ENCODE data around the gene BCL7C. TPM values are rescaled to one million over a fixed set of nuclear protein-coding genes. Genes with fewer than 3 reads are reported as not detected.
A peak's percentile ranks its signal among the peaks of the same experiment; 100 is the strongest.
"Not testable (repeated sequence)": the region's sequence is repeated elsewhere in the genome, so short reads cannot be mapped to it uniquely, and the experiment has no call there.

The BCL7C gene
- total RNA-seq, 1 donor from 2014 or later: 35.0 TPM

- Mint-ChIP-seq H3K4me3 (peak overlapping the region; percentile 89), H3K4me1 (ENCODE audit: unreplicated experiment) (peaks cover 29% of the 10 kb centered on the region), H3K27ac (peak overlapping the region; percentile 85), H3K27me3 (no peaks in the 10 kb centered on the region), H3K36me3 (peaks cover 14% of the 10 kb centered on the region), H3K9me3 (no peaks in the 10 kb centered on the region)
- DNase-seq (ENCODE audit: extremely low spot score, unreplicated experiment): no peak
- TF ChIP-seq CTCF (conservative IDR thresholded peaks at IDR 0.05): no peak
Observed at GRCh38 chr16:30892670-30893416, 1.0 kb downstream of the BCL7C start.

- Mint-ChIP-seq H3K4me3 (peak overlapping the region; percentile 67), H3K36me3 (peaks cover 14% of the 10 kb centered on the region), H3K4me1 (ENCODE audit: unreplicated experiment) (peaks cover 20% of the 10 kb centered on the region)
- DNase-seq (ENCODE audit: extremely low spot score, unreplicated experiment); H3K9me3 Mint-ChIP-seq; H3K27me3 Mint-ChIP-seq; H3K27ac Mint-ChIP-seq: not testable (repeated sequence)
Observed at GRCh38 chr16:30891043-30891823, 2.6 kb downstream of the BCL7C start.

GRCh38 chr16:30889721-30890120 lies 4.2 kb downstream of the BCL7C start:
- TF ChIP-seq CTCF (conservative IDR thresholded peaks at IDR 0.05): no peak
- Mint-ChIP-seq H3K4me3 (peak overlapping the region; percentile 44), H3K4me1 (ENCODE audit: unreplicated experiment) (peaks cover 5% of the 10 kb centered on the region), H3K27me3 (no peaks in the 10 kb centered on the region), H3K36me3 (peaks cover 14% of the 10 kb centered on the region), H3K27ac (peak overlapping the region; percentile 59), H3K9me3 (no peaks in the 10 kb centered on the region)
- DNase-seq (ENCODE audit: extremely low spot score, unreplicated experiment): no peak

GRCh38 chr16:30888856-30889499 lies 4.9 kb downstream of the BCL7C start:
- Mint-ChIP-seq H3K4me1 (ENCODE audit: unreplicated experiment) (no peaks in the 10 kb centered on the region), H3K27me3 (no peaks in the 10 kb centered on the region), H3K27ac (no peak overlapping the region), H3K36me3 (peaks cover 14% of the 10 kb centered on the region), H3K9me3 (no peaks in the 10 kb centered on the region), H3K4me3 (no peak overlapping the region)
- no peak for TF ChIP-seq CTCF (conservative IDR thresholded peaks at IDR 0.05)
- no peak for DNase-seq (ENCODE audit: extremely low spot score, unreplicated experiment)

- H3K36me3 Mint-ChIP-seq: peaks cover 16% of the 10 kb centered on the region
- DNase-seq (ENCODE audit: extremely low spot score, unreplicated experiment): no peak
- peaks cover 3% of the 10 kb centered on the region for H3K4me1 Mint-ChIP-seq (ENCODE audit: unreplicated experiment)
- no peak for TF ChIP-seq CTCF (conservative IDR thresholded peaks at IDR 0.05)
- H3K4me3 Mint-ChIP-seq: no peak overlapping the region
- no peaks in the 10 kb centered on the region for H3K9me3 Mint-ChIP-seq
- no peak overlapping the region for H3K27ac Mint-ChIP-seq
- no peaks in the 10 kb centered on the region for H3K27me3 Mint-ChIP-seq
Observed at GRCh38 chr16:30887927-30888326, 6.0 kb downstream of the BCL7C start.

GRCh38 chr16:30886145-30886544 lies 7.7 kb downstream of the BCL7C start:
- no peak overlapping the region for H3K27ac Mint-ChIP-seq

More at GRCh38 chr16:30886145-30886544, 7.7 kb downstream of the BCL7C start:
- TF ChIP-seq CTCF (conservative IDR thresholded peaks at IDR 0.05): no peak
- DNase-seq (ENCODE audit: extremely low spot score, unreplicated experiment): no peak
- Mint-ChIP-seq H3K27me3 (no peaks in the 10 kb centered on the region), H3K9me3 (no peaks in the 10 kb centered on the region), H3K36me3 (peaks cover 15% of the 10 kb centered on the region), H3K4me3 (no peak overlapping the region), H3K4me1 (ENCODE audit: unreplicated experiment) (peaks cover 20% of the 10 kb centered on the region)
